ENCODE measurements around the gene KDM4D.
"Not testable (repeated sequence)": the region's sequence is repeated elsewhere in the genome, so short reads cannot be mapped to it uniquely, and the experiment has no call there.

KDM4D gene

GRCh38 chr11:94993400-94993943 lies 20.0 kb downstream of the KDM4D start:
- H3K27ac ChIP-seq (ENCODE audit: low read depth, low read length, severe bottlenecking), result no peak overlapping the region
- H3K36me3 ChIP-seq (ENCODE audit: control insufficient read depth, insufficient read depth, low read length), result no peaks in the 10 kb centered on the region
- H3K4me1 ChIP-seq (ENCODE audit: control insufficient read depth, insufficient read depth, low read length, poor library complexity, severe bottlenecking), result no peaks in the 10 kb centered on the region
- H3K9me3 ChIP-seq (ENCODE audit: control insufficient read depth, low read length), result no peaks in the 10 kb centered on the region
- H3K4me3 ChIP-seq (ENCODE audit: extremely low read depth, insufficient read depth, low read length, poor library complexity, severe bottlenecking), result no peak overlapping the region
- no CpG with 5 or more reads among the region's 2 CpGs for WGBS, 2 experiments (ENCODE audit: insufficient coverage in 2 of 2)

- Histone ChIP-seq H3K27ac (ENCODE audit: low read depth, low read length, severe bottlenecking) (no peak overlapping the region), H3K4me1 (ENCODE audit: control insufficient read depth, insufficient read depth, low read length, poor library complexity, severe bottlenecking) (no peaks in the 10 kb centered on the region), H3K36me3 (ENCODE audit: control insufficient read depth, insufficient read depth, low read length) (no peaks in the 10 kb centered on the region), H3K4me3 (ENCODE audit: extremely low read depth, insufficient read depth, low read length, poor library complexity, severe bottlenecking) (no peak overlapping the region), H3K9me3 (ENCODE audit: control insufficient read depth, low read length) (no peaks in the 10 kb centered on the region)
- 97 to 100% methylated on average over 3 to 5 of the region's 6 CpGs for WGBS, 2 experiments (ENCODE audit: insufficient coverage in 2 of 2)
Observed at GRCh38 chr11:94997437-94997836, 23.9 kb downstream of the KDM4D start.

DNA sequence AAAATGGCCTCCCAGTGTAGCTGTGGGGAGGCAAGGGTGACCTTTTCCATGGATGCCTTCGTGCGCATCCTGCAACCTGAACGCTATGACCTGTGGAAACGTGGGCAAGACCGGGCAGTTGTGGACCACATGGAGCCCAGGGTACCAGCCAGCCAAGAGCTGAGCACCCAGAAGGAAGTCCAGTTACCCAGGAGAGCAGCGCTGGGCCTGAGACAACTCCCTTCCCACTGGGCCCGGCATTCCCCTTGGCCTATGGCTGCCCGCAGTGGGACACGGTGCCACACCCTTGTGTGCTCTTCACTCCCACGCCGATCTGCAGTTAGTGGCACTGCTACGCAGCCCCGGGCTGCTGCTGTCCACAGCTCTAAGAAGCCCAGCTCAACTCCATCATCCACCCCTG lies 24.8 kb downstream of the KDM4D start:
- Histone ChIP-seq H3K27ac (ENCODE audit: low read depth, low read length, severe bottlenecking) (no peak overlapping the region), H3K4me3 (ENCODE audit: extremely low read depth, insufficient read depth, low read length, poor library complexity, severe bottlenecking) (no peak overlapping the region), H3K36me3 (ENCODE audit: control insufficient read depth, insufficient read depth, low read length) (no peaks in the 10 kb centered on the region), H3K9me3 (ENCODE audit: control insufficient read depth, low read length) (no peaks in the 10 kb centered on the region), H3K4me1 (ENCODE audit: control insufficient read depth, insufficient read depth, low read length, poor library complexity, severe bottlenecking) (no peaks in the 10 kb centered on the region)
- WGBS, 2 experiments (ENCODE audit: insufficient coverage in 2 of 2), result 89 to 96% methylated on average over 11 to 13 of the region's 13 CpGs

DNA sequence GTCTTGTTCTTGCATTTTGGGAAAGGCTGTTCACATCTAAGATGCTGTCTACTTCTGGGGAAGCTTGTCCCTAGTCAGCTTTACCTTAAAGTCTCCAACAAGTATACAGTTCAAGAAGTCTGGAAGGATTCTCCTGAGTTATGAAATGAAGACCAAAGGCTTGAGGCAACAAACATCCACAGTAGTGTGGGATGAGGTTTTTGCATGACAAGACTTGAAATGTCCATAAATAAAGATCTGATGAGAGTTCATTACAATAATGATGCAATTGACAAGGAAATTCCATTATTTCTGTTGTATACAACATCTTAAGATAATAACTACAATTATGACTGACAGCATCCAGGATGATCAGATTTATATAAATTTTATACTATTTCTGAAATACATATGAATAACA lies 30.2 kb downstream of the KDM4D start:
- Histone ChIP-seq H3K4me1 (ENCODE audit: control insufficient read depth, insufficient read depth, low read length, poor library complexity, severe bottlenecking) (no peaks in the 10 kb centered on the region), H3K27ac (ENCODE audit: low read depth, low read length, severe bottlenecking) (no peak overlapping the region), H3K4me3 (ENCODE audit: extremely low read depth, insufficient read depth, low read length, poor library complexity, severe bottlenecking) (no peak overlapping the region), H3K36me3 (ENCODE audit: control insufficient read depth, insufficient read depth, low read length) (no peaks in the 10 kb centered on the region), H3K9me3 (ENCODE audit: control insufficient read depth, low read length) (no peaks in the 10 kb centered on the region)

GRCh38 chr11:95005642-95006041 lies 32.1 kb downstream of the KDM4D start:
- no peaks in the 10 kb centered on the region for H3K36me3 ChIP-seq (ENCODE audit: control insufficient read depth, insufficient read depth, low read length)
- no peaks in the 10 kb centered on the region for H3K4me1 ChIP-seq (ENCODE audit: control insufficient read depth, insufficient read depth, low read length, poor library complexity, severe bottlenecking)
- no peaks in the 10 kb centered on the region for H3K9me3 ChIP-seq (ENCODE audit: control insufficient read depth, low read length)
- WGBS, 2 experiments (ENCODE audit: insufficient coverage in 2 of 2), result no CpG with 5 or more reads among the region's 1 CpG
- H3K27ac ChIP-seq (ENCODE audit: low read depth, low read length, severe bottlenecking), result no peak overlapping the region
- H3K4me3 ChIP-seq (ENCODE audit: extremely low read depth, insufficient read depth, low read length, poor library complexity, severe bottlenecking), result no peak overlapping the region

DNA sequence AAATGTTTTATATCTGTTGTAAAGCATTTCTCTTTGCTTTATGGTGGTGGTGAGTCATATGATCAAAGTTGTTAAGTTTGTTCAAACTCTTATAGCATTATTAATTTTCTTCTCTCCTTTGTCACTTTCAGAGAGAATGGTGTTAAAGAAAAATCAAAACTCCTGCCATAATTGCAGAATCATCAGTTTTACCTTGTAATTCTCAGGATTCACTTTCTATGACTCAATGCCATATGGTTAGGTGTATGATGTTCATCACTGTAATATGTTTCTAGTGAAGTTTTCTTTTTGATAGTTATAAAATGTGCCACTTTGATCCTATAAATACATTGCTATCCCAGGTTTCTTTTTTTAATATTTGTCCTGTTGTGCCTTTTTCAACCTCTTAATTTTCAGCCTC lies 37.9 kb downstream of the KDM4D start:
- no peaks in the 10 kb centered on the region for H3K4me1 ChIP-seq (ENCODE audit: control insufficient read depth, insufficient read depth, low read length, poor library complexity, severe bottlenecking)

GRCh38 chr11:95014184-95014821 lies 40.8 kb downstream of the KDM4D start:
- no peaks in the 10 kb centered on the region for H3K9me3 ChIP-seq (ENCODE audit: control insufficient read depth, low read length)
- no peak overlapping the region for H3K27ac ChIP-seq (ENCODE audit: low read depth, low read length, severe bottlenecking)
- no peaks in the 10 kb centered on the region for H3K4me1 ChIP-seq (ENCODE audit: control insufficient read depth, insufficient read depth, low read length, poor library complexity, severe bottlenecking)
- WGBS, 2 experiments (ENCODE audit: insufficient coverage in 2 of 2), result 85 to 88% methylated on average over 8 to 11 of the region's 12 CpGs
- no peaks in the 10 kb centered on the region for H3K36me3 ChIP-seq (ENCODE audit: control insufficient read depth, insufficient read depth, low read length)
- H3K4me3 ChIP-seq (ENCODE audit: extremely low read depth, insufficient read depth, low read length, poor library complexity, severe bottlenecking), result no peak overlapping the region

More for the DNA sequence above, 37.9 kb downstream of the KDM4D start:
- Histone ChIP-seq H3K9me3 (ENCODE audit: control insufficient read depth, low read length) (no peaks in the 10 kb centered on the region), H3K4me3 (ENCODE audit: extremely low read depth, insufficient read depth, low read length, poor library complexity, severe bottlenecking) (no peak overlapping the region), H3K36me3 (ENCODE audit: control insufficient read depth, insufficient read depth, low read length) (no peaks in the 10 kb centered on the region), H3K27ac (ENCODE audit: low read depth, low read length, severe bottlenecking) (no peak overlapping the region)

GRCh38 chr11:95016139-95016538 lies 42.6 kb downstream of the KDM4D start:
- 81% methylated on average over 2 of the region's 2 CpGs; no CpG with 5 or more reads in 1 of the 2 experiments for WGBS, 2 experiments (ENCODE audit: insufficient coverage in 2 of 2)
- Histone ChIP-seq H3K4me1 (ENCODE audit: control insufficient read depth, insufficient read depth, low read length, poor library complexity, severe bottlenecking) (no peaks in the 10 kb centered on the region), H3K9me3 (ENCODE audit: control insufficient read depth, low read length) (no peaks in the 10 kb centered on the region)

GRCh38 chr11:95021468-95021867 lies 48.0 kb downstream of the KDM4D start:
- not testable (repeated sequence) for H3K9me3 ChIP-seq (ENCODE audit: control insufficient read depth, low read length); H3K4me3 ChIP-seq (ENCODE audit: extremely low read depth, insufficient read depth, low read length, poor library complexity, severe bottlenecking); H3K36me3 ChIP-seq (ENCODE audit: control insufficient read depth, insufficient read depth, low read length); H3K27ac ChIP-seq (ENCODE audit: low read depth, low read length, severe bottlenecking); H3K4me1 ChIP-seq (ENCODE audit: control insufficient read depth, insufficient read depth, low read length, poor library complexity, severe bottlenecking)
- 92 to 97% methylated on average over 5 of the region's 5 CpGs for WGBS, 2 experiments (ENCODE audit: insufficient coverage in 2 of 2)

More at GRCh38 chr11:95016139-95016538, 42.6 kb downstream of the KDM4D start:
- Histone ChIP-seq H3K27ac (ENCODE audit: low read depth, low read length, severe bottlenecking) (no peak overlapping the region), H3K4me3 (ENCODE audit: extremely low read depth, insufficient read depth, low read length, poor library complexity, severe bottlenecking) (no peak overlapping the region), H3K36me3 (ENCODE audit: control insufficient read depth, insufficient read depth, low read length) (no peaks in the 10 kb centered on the region)

- Histone ChIP-seq H3K4me3 (ENCODE audit: extremely low read depth, insufficient read depth, low read length, poor library complexity, severe bottlenecking) (no peak within 1 kb of the TSS), H3K36me3 (ENCODE audit: control insufficient read depth, insufficient read depth, low read length) (no peaks in the 10 kb centered on the region), H3K27ac (ENCODE audit: low read depth, low read length, severe bottlenecking) (no peak within 1 kb of the TSS), H3K4me1 (ENCODE audit: control insufficient read depth, insufficient read depth, low read length, poor library complexity, severe bottlenecking) (no peaks in the 10 kb centered on the region), H3K9me3 (ENCODE audit: control insufficient read depth, low read length) (no peaks in the 10 kb centered on the region)
- WGBS, 2 experiments (ENCODE audit: insufficient coverage in 2 of 2), result no CpG with 5 or more reads among the region's 1 CpG
Observed at GRCh38 chr11:95024958-95025357, 51.4 kb downstream of the KDM4D start, which contains the start of gene KDM4E. Gene KDM4E, plus strand, starts transcription at chr11:95025258. Its CDS starts 300 bp downstream, at chr11:95025558.

DNA sequence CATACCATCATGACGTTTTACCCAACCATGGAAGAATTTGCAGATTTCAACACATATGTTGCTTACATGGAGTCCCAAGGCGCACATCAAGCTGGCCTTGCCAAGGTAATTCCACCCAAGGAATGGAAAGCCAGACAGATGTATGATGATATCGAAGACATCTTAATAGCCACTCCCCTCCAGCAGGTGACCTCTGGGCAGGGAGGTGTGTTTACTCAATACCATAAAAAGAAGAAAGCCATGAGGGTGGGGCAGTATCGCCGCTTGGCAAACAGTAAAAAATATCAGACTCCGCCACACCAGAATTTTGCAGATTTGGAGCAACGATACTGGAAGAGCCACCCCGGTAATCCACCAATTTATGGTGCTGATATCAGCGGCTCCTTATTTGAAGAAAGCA lies 52.1 kb downstream of the KDM4D start:
- not testable (repeated sequence) for H3K9me3 ChIP-seq (ENCODE audit: control insufficient read depth, low read length); H3K4me1 ChIP-seq (ENCODE audit: control insufficient read depth, insufficient read depth, low read length, poor library complexity, severe bottlenecking); H3K36me3 ChIP-seq (ENCODE audit: control insufficient read depth, insufficient read depth, low read length); H3K27ac ChIP-seq (ENCODE audit: low read depth, low read length, severe bottlenecking); H3K4me3 ChIP-seq (ENCODE audit: extremely low read depth, insufficient read depth, low read length, poor library complexity, severe bottlenecking)
- no CpG with 5 or more reads among the region's 9 CpGs for WGBS, 2 experiments (ENCODE audit: insufficient coverage in 2 of 2)
